Tibial nerve (tissue), 4 donors: ENCODE results near the gene HDAC11. TPM values are rescaled to one million over a fixed set of nuclear protein-coding genes. Genes with fewer than 3 reads are reported as not detected.
"Not testable (repeated sequence)": the region's sequence is repeated elsewhere in the genome, so short reads cannot be mapped to it uniquely, and the experiment has no call there.

ENCODE experiments used
- DNase-seq, 2 donors: peaks; one replicate each; pipeline ENCODE4 v3.0.0-alpha.2; 2019; ENCODE audit warnings: low spot score in 2 of 2
- H3K27ac ChIP-seq, 4 donors: fragments of 200-600 bp; sonication (generic) in 3 of 4; one replicate each; pipeline ENCODE4 v1.5.1; 2017 to 2019; ENCODE audit warnings: mild to moderate bottlenecking in 1 of 4
- H3K27me3 ChIP-seq, 2 donors: fragments of 200-600 bp; sonication (generic) in 1 of 2; one replicate each; pipeline versions ENCODE4 v1.5.1 to v1.6.0; 2017 to 2019
- H3K36me3 ChIP-seq, 3 donors: fragments of 200-600 bp; sonication (generic); one replicate each; pipeline ENCODE4 v1.5.1; 2018 to 2019
- H3K4me1 ChIP-seq, 4 donors: fragments of 200-600 bp; sonication (generic) in 3 of 4; one replicate each; pipeline ENCODE4 v1.5.1; 2017 to 2019
- H3K4me3 ChIP-seq, 4 donors: fragments of 200-600 bp; sonication (generic) in 3 of 4; one replicate each; pipeline ENCODE4 v1.5.1; 2017 to 2019; ENCODE audit warnings: mild to moderate bottlenecking in 1 of 4, moderate library complexity in 1 of 4
- H3K9me3 ChIP-seq, 4 donors: fragments of 200-600 bp; sonication (generic) in 3 of 4; one replicate each; pipeline ENCODE4 v1.5.1; 2017 to 2019
- EP300 ChIP-seq, 2 donors: sonication (generic); formaldehyde crosslinking; IDR thresholded peaks; one replicate each; pipeline ENCODE4 v1.6.1; 2017; ENCODE audit warnings: antibody characterized with exemption in 2 of 2, mild to moderate bottlenecking in 1 of 2
- POLR2A ChIP-seq, 2 donors: fragments of 450-650 bp; IDR thresholded peaks; one replicate each; pipeline ENCODE4 v1.6.1; 2017; ENCODE audit warnings: antibody characterized with exemption in 2 of 2, mild to moderate bottlenecking in 2 of 2, moderate library complexity in 2 of 2
- WGBS, 2 donors: methylation state at CpG; one replicate each; pipeline ENCODE4 v1.1.5; 2018; 5-methylcytosine and 5-hydroxymethylcytosine counted together
- total RNA-seq, 4 donors: library from RNA; depleted of rRNA; stranded (reverse); fragments of >200 nt; gene quantifications; one replicate each; pipeline ENCODE4 v1.1.0, GENCODE V29; 2016
- TF ChIP-seq, protein P1 (sequence below), 5 experiments: fragments of 200-600 bp in 3 of 5; fragments of 450-650 bp in 2 of 5; sonication (generic) in 3 of 5; IDR thresholded peaks; one replicate each; pipeline ENCODE4 v1.5.1; 2016 to 2019; ENCODE audit warnings: antibody characterized with exemption in 5 of 5, mild to moderate bottlenecking in 3 of 5, moderate library complexity in 2 of 5

Gene HDAC11, protein sequence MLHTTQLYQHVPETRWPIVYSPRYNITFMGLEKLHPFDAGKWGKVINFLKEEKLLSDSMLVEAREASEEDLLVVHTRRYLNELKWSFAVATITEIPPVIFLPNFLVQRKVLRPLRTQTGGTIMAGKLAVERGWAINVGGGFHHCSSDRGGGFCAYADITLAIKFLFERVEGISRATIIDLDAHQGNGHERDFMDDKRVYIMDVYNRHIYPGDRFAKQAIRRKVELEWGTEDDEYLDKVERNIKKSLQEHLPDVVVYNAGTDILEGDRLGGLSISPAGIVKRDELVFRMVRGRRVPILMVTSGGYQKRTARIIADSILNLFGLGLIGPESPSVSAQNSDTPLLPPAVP
- total RNA-seq = 10 to 100 TPM; 20.9 to 25.1 (median 23.9) TPM

- DNase-seq = peak; percentile 96 to 97
- TF ChIP-seq POLR2A (IDR thresholded peaks at IDR 0.05) = peak; percentile 77 to 79
- TF ChIP-seq EP300 (IDR thresholded peaks at IDR 0.05) = peak; percentile 68 to 87
- TF ChIP-seq, protein P1, sequence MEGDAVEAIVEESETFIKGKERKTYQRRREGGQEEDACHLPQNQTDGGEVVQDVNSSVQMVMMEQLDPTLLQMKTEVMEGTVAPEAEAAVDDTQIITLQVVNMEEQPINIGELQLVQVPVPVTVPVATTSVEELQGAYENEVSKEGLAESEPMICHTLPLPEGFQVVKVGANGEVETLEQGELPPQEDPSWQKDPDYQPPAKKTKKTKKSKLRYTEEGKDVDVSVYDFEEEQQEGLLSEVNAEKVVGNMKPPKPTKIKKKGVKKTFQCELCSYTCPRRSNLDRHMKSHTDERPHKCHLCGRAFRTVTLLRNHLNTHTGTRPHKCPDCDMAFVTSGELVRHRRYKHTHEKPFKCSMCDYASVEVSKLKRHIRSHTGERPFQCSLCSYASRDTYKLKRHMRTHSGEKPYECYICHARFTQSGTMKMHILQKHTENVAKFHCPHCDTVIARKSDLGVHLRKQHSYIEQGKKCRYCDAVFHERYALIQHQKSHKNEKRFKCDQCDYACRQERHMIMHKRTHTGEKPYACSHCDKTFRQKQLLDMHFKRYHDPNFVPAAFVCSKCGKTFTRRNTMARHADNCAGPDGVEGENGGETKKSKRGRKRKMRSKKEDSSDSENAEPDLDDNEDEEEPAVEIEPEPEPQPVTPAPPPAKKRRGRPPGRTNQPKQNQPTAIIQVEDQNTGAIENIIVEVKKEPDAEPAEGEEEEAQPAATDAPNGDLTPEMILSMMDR (IDR thresholded peaks at IDR 0.05) = peak; percentile 20 to 83 (median 62)
- Histone ChIP-seq H3K36me3 (peaks cover 0 to 8% (median 0%) of the 10 kb centered on the region in 3 donors), H3K9me3 (no peaks in the 10 kb centered on the region), H3K4me1 (peaks cover 0 to 51% (median 22%) of the 10 kb centered on the region in 4 donors), H3K4me3 (peak within 1 kb of the TSS; percentile 52 to 88 (median 68)), H3K27me3 (no peaks in the 10 kb centered on the region), H3K27ac (peak within 1 kb of the TSS; percentile 90 to 98 (median 92))
- 0 to 1% methylated on average over 4 to 14 of the region's 67 CpGs for WGBS, 2 donors
These were observed at the start of gene HDAC11 for GRCh38 chr3:13479582-13480339. Gene HDAC11 (plus strand): TSS chr3:13480306. CDS start chr3:13480348, 42 bp downstream.

DNA sequence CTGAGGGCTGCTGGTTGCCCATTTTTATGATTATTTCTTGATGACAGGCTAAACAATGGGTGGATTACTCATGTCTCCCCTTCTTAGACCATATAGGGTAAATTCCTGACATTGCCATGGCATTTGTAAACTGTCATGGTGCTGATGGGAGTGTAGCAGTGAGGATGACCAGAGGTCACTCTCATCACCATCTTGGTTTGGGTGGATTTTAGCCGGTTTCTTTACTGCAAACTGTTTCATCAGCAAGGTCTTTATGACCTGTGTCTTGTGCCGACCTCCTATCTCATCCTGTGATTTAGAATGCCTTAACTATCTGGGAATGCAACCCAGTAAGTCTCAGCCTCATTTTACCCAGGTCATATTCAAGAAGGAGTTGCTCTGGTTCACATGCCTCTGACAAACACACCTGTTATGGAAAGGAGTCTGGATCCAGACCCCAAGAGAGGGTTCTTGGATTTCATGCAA, 49.7 kb upstream of the HDAC11 start:
- H3K4me3 ChIP-seq, DNase-seq: not testable (repeated sequence)
- 58 to 67% methylated on average over 2 of the region's 2 CpGs for WGBS, 2 donors

DNA sequence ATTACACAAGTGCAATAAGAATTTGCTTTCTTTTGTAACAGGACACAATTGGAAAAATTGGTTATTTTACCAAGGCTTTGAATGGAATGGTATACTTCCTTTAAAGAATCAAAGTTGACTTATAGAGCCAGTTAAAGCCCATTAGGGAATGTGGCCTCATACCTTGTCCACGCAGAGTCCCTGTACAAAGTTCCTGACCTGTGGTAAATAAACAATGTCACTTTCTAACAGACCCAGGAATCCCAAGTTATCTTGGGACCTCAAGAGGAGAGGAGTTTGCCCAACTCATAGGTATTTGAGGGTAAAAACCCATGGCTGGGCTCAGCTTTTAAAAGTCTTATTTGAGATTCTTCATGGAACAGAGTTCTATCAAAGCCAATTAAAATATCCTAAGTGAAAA, 48.0 kb upstream of the HDAC11 start:
- no peaks in the 10 kb centered on the region for H3K9me3 ChIP-seq
- WGBS, 2 donors = 54 to 83% methylated on average over 1 of the region's 1 CpG
- H3K4me1 ChIP-seq = no peaks in the 10 kb centered on the region
- no peak for DNase-seq
- no peak overlapping the region for H3K4me3 ChIP-seq
- TF ChIP-seq, protein P1 (IDR thresholded peaks at IDR 0.05) = no peak
- TF ChIP-seq EP300 (IDR thresholded peaks at IDR 0.05) = no peak
- TF ChIP-seq POLR2A (IDR thresholded peaks at IDR 0.05) = no peak
- no peaks in the 10 kb centered on the region for H3K36me3 ChIP-seq
- no peaks in the 10 kb centered on the region for H3K27me3 ChIP-seq
- H3K27ac ChIP-seq = no peak overlapping the region

More for the DNA sequence above, 49.7 kb upstream of the HDAC11 start:
- not testable (repeated sequence) for H3K27ac ChIP-seq, H3K4me1 ChIP-seq, H3K27me3 ChIP-seq, H3K9me3 ChIP-seq, H3K36me3 ChIP-seq

DNA sequence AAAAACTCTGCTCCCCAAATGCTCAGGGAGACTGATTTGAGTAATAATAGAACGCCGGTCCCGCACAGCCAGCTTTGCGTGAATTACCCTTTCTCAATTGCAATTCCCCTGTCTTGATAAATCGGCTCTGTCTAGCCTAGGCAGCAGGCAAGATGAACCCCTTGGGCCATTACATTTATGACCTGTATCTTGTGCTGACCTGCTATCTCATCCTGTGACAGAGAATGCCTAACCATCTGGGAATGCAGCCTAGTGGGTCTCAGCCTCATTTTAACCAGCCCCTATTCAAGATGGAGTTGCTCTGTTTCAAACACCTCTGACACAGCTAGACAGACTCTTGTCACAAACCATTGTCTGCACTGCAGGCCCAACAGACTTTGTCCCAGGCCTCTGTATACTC, 46.2 kb upstream of the HDAC11 start:
- Histone ChIP-seq H3K27me3 (no peaks in the 10 kb centered on the region), H3K27ac (no peak overlapping the region), H3K4me3 (no peak overlapping the region), H3K36me3 (no peaks in the 10 kb centered on the region), H3K4me1 (no peaks in the 10 kb centered on the region), H3K9me3 (no peaks in the 10 kb centered on the region)
- DNase-seq = no peak
- TF ChIP-seq EP300 (IDR thresholded peaks at IDR 0.05) = no peak
- TF ChIP-seq POLR2A (IDR thresholded peaks at IDR 0.05) = no peak
- TF ChIP-seq, protein P1 (IDR thresholded peaks at IDR 0.05) = no peak
- WGBS, 2 donors = 60 to 71% methylated on average over 5 of the region's 5 CpGs

DNA sequence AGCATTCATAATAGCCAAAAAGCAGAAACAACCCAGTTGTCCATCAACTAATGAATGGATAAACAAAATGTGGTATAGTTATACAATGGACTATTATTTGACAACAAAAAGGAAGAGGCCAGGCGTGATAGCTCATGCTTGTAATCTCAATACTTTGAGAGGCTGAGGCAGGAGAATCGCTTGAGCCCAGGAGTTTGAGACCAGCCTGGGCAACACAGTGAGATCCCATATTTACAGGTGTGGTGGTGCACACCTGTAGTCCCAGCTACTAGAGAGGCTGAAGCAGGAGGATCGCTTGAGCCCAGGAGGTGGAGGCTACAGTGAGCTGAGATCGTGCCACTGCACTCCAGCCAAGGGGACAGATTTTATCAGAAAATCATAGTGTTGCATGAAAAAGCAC, 43.9 kb upstream of the HDAC11 start:
- not testable (repeated sequence) for DNase-seq, H3K27me3 ChIP-seq, H3K4me1 ChIP-seq, H3K9me3 ChIP-seq, H3K27ac ChIP-seq, H3K36me3 ChIP-seq, H3K4me3 ChIP-seq
- WGBS, 2 donors = 79 to 81% methylated on average over 4 of the region's 4 CpGs
